Activated CD4-positive, alpha-beta T cell treated with anti-CD3 and anti-CD28 coated beads for 36 hours (primary cell): Measurements from ENCODE around the gene RIPOR2. TPM values are rescaled to one million over a fixed set of nuclear protein-coding genes. Genes with fewer than 3 reads are reported as not detected.
A peak's percentile ranks its signal among the peaks of the same experiment; 100 is the strongest.

ENCODE experiments used
- ATAC-seq: fragments of 200-7000 bp; cut with Tn5 transposase; one replicate; pipeline ENCODE4 v1.10.0; 2021; ENCODE audit warnings: mild to moderate bottlenecking, moderate library complexity
- CTCF ChIA-PET: fragments of 350-600 bp; sonication (Branson Sonifier 250); formaldehyde crosslinking; loops from one replicate; lab custom pipeline; 2021; ENCODE audit warnings: antibody characterized with exemption; lab: Charles Lee
- POLR2A ChIA-PET: fragments of 350-600 bp; sonication (Branson Sonifier 250); formaldehyde crosslinking; loops from one replicate; lab custom pipeline; 2021; ENCODE audit warnings: antibody characterized with exemption, inconsistent platforms; lab: Charles Lee
- DNase-seq: peaks from one replicate; pipeline ENCODE4 v3.0.0-alpha.2; 2020
- H3K27ac Mint-ChIP-seq: one replicate; pipeline ENCODE4 v1.8.0; 2021; ENCODE audit warnings: mixed read lengths
- H3K27me3 Mint-ChIP-seq: one replicate; pipeline ENCODE4 v1.8.0; 2021; ENCODE audit warnings: mixed read lengths
- H3K36me3 Mint-ChIP-seq: one replicate; pipeline ENCODE4 v1.8.0; 2021; ENCODE audit warnings: low read depth, mixed read lengths
- H3K4me1 Mint-ChIP-seq: one replicate; pipeline ENCODE4 v1.8.0; 2021; ENCODE audit warnings: mixed read lengths
- H3K4me3 Mint-ChIP-seq: one replicate; pipeline ENCODE4 v1.8.0; 2021; ENCODE audit warnings: mild to moderate bottlenecking, moderate library complexity, mixed read lengths
- H3K9me3 Mint-ChIP-seq: one replicate; pipeline ENCODE4 v1.8.0; 2021; ENCODE audit warnings: low read depth, mixed read lengths
- intact Hi-C, 2 experiments: fragments of 100-400 bp; cut with DNase I in 1 of 2; cut with micrococcal nuclease in 1 of 2; formaldehyde crosslinking; loops; one replicate each; pipeline versions ENCODE4 v1.14.2 to v1.15.1; 2022 to 2024; cut with DNase I, micrococcal nuclease
- total RNA-seq, 2 experiments: library from RNA; stranded (reverse); gene quantifications; one replicate each; pipeline ENCODE4 v1.2.3, GENCODE V29; 2021

RIPOR2 gene
- total RNA-seq, 2 experiments from 2014 or later, result 60.0 to 67.0 TPM

GRCh38 chr6:24907919-24908649 is 27.7 kb downstream of the RIPOR2 start:
- H3K36me3 Mint-ChIP-seq, result peaks cover 33% of the 10 kb centered on the region
- DNase-seq, result no peak
- POLR2A ChIA-PET, result interaction anchor here (1.0 to 3.0 kb wide), 3 partner anchors 9 to 51 kb away, joined by 4 to 7 read pairs (median 7); no protein-coding TSS in a partner anchor

DNA sequence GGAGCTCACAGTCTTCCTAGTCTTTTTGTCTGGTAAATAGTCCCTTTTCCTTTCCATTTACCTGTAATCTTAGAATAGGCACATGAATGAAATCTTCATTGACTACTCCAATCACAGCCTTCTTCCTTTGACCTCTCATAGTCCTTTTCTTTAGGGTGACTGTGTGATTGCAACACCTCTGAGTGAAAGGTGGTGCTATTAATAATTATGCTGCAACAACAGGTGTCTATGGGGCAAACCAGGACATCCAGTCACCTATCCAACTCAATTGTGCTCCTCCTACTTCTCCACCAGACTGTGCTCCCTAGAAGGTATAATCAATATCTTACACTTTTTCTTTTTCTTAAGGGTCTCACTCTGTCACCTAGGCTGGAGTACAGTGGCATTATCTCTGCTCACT is 29.4 kb downstream of the RIPOR2 start:
- Mint-ChIP-seq H3K9me3 (peaks cover 14% of the 10 kb centered on the region), H3K27ac (peak overlapping the region; percentile 59), H3K27me3 (no peaks in the 10 kb centered on the region), H3K4me1 (peaks cover 80% of the 10 kb centered on the region), H3K4me3 (no peak overlapping the region), H3K36me3 (peaks cover 46% of the 10 kb centered on the region)
- ATAC-seq, result no peak
- CTCF ChIA-PET, result interaction anchor here (0.8 to 8.3 kb wide), 8 partner anchors 14 to 85 kb away, joined by 3 to 135 read pairs (median 5); partner anchors contain the start of gene RIPOR2
- POLR2A ChIA-PET, result no interaction called here
- no peak for DNase-seq
- intact Hi-C loops, result no loop called here

More at GRCh38 chr6:24907919-24908649, 27.7 kb downstream of the RIPOR2 start:
- peak overlapping the region; percentile 90 for H3K27ac Mint-ChIP-seq
- ATAC-seq, result no peak
- intact Hi-C loops, result loop anchor here in 1 of 2 experiments (1.0 to 2.0 kb wide), 3 partner anchors 9 to 25 kb away; no protein-coding TSS in a partner anchor
- H3K27me3 Mint-ChIP-seq, result no peaks in the 10 kb centered on the region
- peaks cover 7% of the 10 kb centered on the region for H3K9me3 Mint-ChIP-seq
- peak overlapping the region; percentile 85 for H3K4me3 Mint-ChIP-seq
- CTCF ChIA-PET, result interaction anchor here (0.8 to 8.3 kb wide), 11 partner anchors 9 to 163 kb away, joined by 3 to 135 read pairs (median 11); partner anchors contain the start of gene RIPOR2
- peaks cover 80% of the 10 kb centered on the region for H3K4me1 Mint-ChIP-seq

GRCh38 chr6:24905483-24905882 is 30.3 kb downstream of the RIPOR2 start:
- Mint-ChIP-seq H3K9me3 (peaks cover 14% of the 10 kb centered on the region), H3K4me1 (peaks cover 88% of the 10 kb centered on the region), H3K27ac (peak overlapping the region; percentile 71), H3K4me3 (no peak overlapping the region), H3K27me3 (no peaks in the 10 kb centered on the region), H3K36me3 (peaks cover 52% of the 10 kb centered on the region)
- ATAC-seq (no peak), DNase-seq (no peak)
- ChIA-PET POLR2A (interaction anchor here (0.6 to 1.0 kb wide), 2 partner anchors 17 to 24 kb away, joined by 3 read pairs; no protein-coding TSS in a partner anchor), CTCF (interaction anchor here (0.8 to 2.9 kb wide), 17 partner anchors 10 to 121 kb away, joined by 3 to 13 read pairs (median 4); no protein-coding TSS in a partner anchor)
- intact Hi-C loops, result no loop called here

GRCh38 chr6:24903681-24904080 is 32.1 kb downstream of the RIPOR2 start:
- peaks cover 92% of the 10 kb centered on the region for H3K4me1 Mint-ChIP-seq
- H3K27me3 Mint-ChIP-seq, result no peaks in the 10 kb centered on the region
- no peak for ATAC-seq
- intact Hi-C loops, result no loop called here
- ChIA-PET POLR2A (interaction anchor here (1.0 kb wide), 1 partner anchor 15 kb away, joined by 3 read pairs; no protein-coding TSS in a partner anchor), CTCF (interaction anchor here (1.8 to 6.0 kb wide), 4 partner anchors 12 to 31 kb away, joined by 6 to 82 read pairs (median 10); partner anchors contain the start of gene RIPOR2)
- H3K27ac Mint-ChIP-seq, result peak overlapping the region; percentile 30
- H3K36me3 Mint-ChIP-seq, result peaks cover 53% of the 10 kb centered on the region
- DNase-seq, result no peak
- H3K4me3 Mint-ChIP-seq, result no peak overlapping the region
- peaks cover 14% of the 10 kb centered on the region for H3K9me3 Mint-ChIP-seq

GRCh38 chr6:24902782-24903181 is 33.0 kb downstream of the RIPOR2 start:
- ATAC-seq, result no peak

GRCh38 chr6:24901698-24902328 is 33.9 kb downstream of the RIPOR2 start:
- ChIA-PET POLR2A (no interaction called here), CTCF (interaction anchor here (0.7 to 6.0 kb wide), 9 partner anchors 11 to 1538 kb away, joined by 3 to 82 read pairs (median 4); partner anchors contain the start of gene RIPOR2)
- Mint-ChIP-seq H3K4me1 (peaks cover 92% of the 10 kb centered on the region), H3K9me3 (peaks cover 14% of the 10 kb centered on the region), H3K27me3 (no peaks in the 10 kb centered on the region), H3K36me3 (peaks cover 53% of the 10 kb centered on the region), H3K27ac (peak overlapping the region; percentile 90), H3K4me3 (peak overlapping the region; percentile 51)
- no peak for ATAC-seq
- intact Hi-C loops, result no loop called here
- no peak for DNase-seq

More at GRCh38 chr6:24902782-24903181, 33.0 kb downstream of the RIPOR2 start:
- no peaks in the 10 kb centered on the region for H3K27me3 Mint-ChIP-seq
- H3K27ac Mint-ChIP-seq, result peak overlapping the region; percentile 78
- DNase-seq, result no peak
- ChIA-PET POLR2A (no interaction called here), CTCF (interaction anchor here (0.7 to 6.0 kb wide), 7 partner anchors 10 to 124 kb away, joined by 3 to 82 read pairs (median 4); partner anchors contain the start of gene RIPOR2)
- H3K4me1 Mint-ChIP-seq, result peaks cover 92% of the 10 kb centered on the region
- H3K36me3 Mint-ChIP-seq, result peaks cover 53% of the 10 kb centered on the region
- intact Hi-C loops, result no loop called here
- H3K4me3 Mint-ChIP-seq, result no peak overlapping the region
- H3K9me3 Mint-ChIP-seq, result peaks cover 14% of the 10 kb centered on the region

DNA sequence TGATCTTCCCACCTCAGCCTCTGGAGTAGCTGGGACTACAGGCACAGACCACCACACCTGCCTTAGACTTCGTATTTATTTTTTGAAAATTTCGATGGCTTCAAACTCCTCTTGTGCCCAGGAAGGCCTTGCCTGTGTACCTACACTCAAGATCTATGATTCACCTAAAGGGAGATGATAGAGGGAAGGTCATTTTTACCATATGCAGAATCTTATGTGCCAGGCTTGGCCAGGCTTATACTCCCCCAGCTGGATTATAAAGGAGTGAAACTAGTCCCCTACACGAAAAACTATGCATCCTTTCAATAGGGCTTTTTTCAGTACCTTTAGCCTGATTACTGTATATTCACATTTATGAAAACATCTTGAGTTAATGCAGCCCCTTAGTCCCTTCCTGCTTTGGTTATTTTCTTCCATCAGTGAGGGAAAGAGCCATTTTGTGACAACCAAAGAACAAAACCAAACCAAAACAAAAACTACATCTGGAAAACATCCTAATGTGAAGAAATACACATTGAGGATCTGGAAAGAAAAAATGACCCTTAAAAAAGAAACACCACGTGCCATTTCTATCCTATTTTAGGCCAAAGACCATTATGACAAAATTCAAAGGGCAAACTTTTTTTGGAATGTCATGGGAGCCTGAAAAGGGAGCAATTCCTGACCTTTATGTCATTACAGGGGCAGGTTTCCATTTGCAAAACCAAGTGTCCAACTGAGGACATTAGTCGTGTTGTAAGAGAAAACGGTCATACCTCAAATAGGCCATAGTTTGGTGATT is 34.7 kb downstream of the RIPOR2 start:
- peaks cover 49% of the 10 kb centered on the region for H3K36me3 Mint-ChIP-seq
- ATAC-seq (peak; percentile 14), DNase-seq (no peak)
- intact Hi-C loops, result no loop called here
- H3K27ac Mint-ChIP-seq, result peak overlapping the region; percentile 90
- no peaks in the 10 kb centered on the region for H3K27me3 Mint-ChIP-seq
- peak overlapping the region; percentile 51 for H3K4me3 Mint-ChIP-seq
- H3K4me1 Mint-ChIP-seq, result peaks cover 90% of the 10 kb centered on the region
- H3K9me3 Mint-ChIP-seq, result peaks cover 11% of the 10 kb centered on the region
- CTCF ChIA-PET, result interaction anchor here (1.2 to 6.0 kb wide), 10 partner anchors 9 to 126 kb away, joined by 3 to 82 read pairs (median 12); partner anchors contain the start of gene RIPOR2
- POLR2A ChIA-PET, result interaction anchor here (1.3 to 1.8 kb wide), 2 partner anchors 8 to 10 kb away, joined by 5 to 13 read pairs; no protein-coding TSS in a partner anchor

GRCh38 chr6:24899997-24900325 is 35.8 kb downstream of the RIPOR2 start:
- H3K4me3 Mint-ChIP-seq, result peak overlapping the region; percentile 53
- peaks cover 86% of the 10 kb centered on the region for H3K4me1 Mint-ChIP-seq
- peak; percentile 67 for ATAC-seq
- ChIA-PET POLR2A (interaction anchor here (1.1 to 1.8 kb wide), 3 partner anchors 9 to 15 kb away, joined by 3 to 13 read pairs (median 5); no protein-coding TSS in a partner anchor), CTCF (interaction anchor here (0.6 to 6.0 kb wide), 22 partner anchors 8 to 1127 kb away, joined by 3 to 82 read pairs (median 4); partner anchors contain the start of gene RIPOR2)
- H3K27me3 Mint-ChIP-seq, result no peaks in the 10 kb centered on the region
- H3K9me3 Mint-ChIP-seq, result peaks cover 11% of the 10 kb centered on the region
- DNase-seq, result peak; percentile 69
- intact Hi-C loops, result loop anchor here in 1 of 2 experiments (1.0 to 2.0 kb wide), 2 partner anchors 8 to 17 kb away; no protein-coding TSS in a partner anchor
- peak overlapping the region; percentile 89 for H3K27ac Mint-ChIP-seq
- peaks cover 43% of the 10 kb centered on the region for H3K36me3 Mint-ChIP-seq

GRCh38 chr6:24899136-24899996 is 36.4 kb downstream of the RIPOR2 start:
- ATAC-seq, result peak; percentile 13
- intact Hi-C loops, result loop anchor here in 1 of 2 experiments (1.0 to 2.0 kb wide), 2 partner anchors 9 to 17 kb away; no protein-coding TSS in a partner anchor
- H3K36me3 Mint-ChIP-seq, result peaks cover 38% of the 10 kb centered on the region

More at GRCh38 chr6:24899136-24899996, 36.4 kb downstream of the RIPOR2 start:
- no peak for DNase-seq
- CTCF ChIA-PET, result interaction anchor here (0.6 to 6.0 kb wide), 29 partner anchors 8 to 1127 kb away, joined by 3 to 82 read pairs (median 4); partner anchors contain the start of gene RIPOR2
- peaks cover 11% of the 10 kb centered on the region for H3K9me3 Mint-ChIP-seq
- H3K4me1 Mint-ChIP-seq, result peaks cover 88% of the 10 kb centered on the region
- H3K27ac Mint-ChIP-seq, result peak overlapping the region; percentile 89
- POLR2A ChIA-PET, result interaction anchor here (0.7 to 1.8 kb wide), 10 partner anchors 9 to 75 kb away, joined by 3 to 13 read pairs (median 5); no protein-coding TSS in a partner anchor
- H3K4me3 Mint-ChIP-seq, result peak overlapping the region; percentile 53
- H3K27me3 Mint-ChIP-seq, result no peaks in the 10 kb centered on the region
